Stimulated activated CD8-positive, alpha-beta memory T cell treated with anti-CD3 and anti-CD28 coated beads, Interleukin-7, amount 100 ng/mL, for 24 hours (primary cell): ENCODE measurements around the gene SPINK1.
"Not testable (repeated sequence)": the region's sequence is repeated elsewhere in the genome, so short reads cannot be mapped to it uniquely, and the experiment has no call there.

Experiments
- DNase-seq: peaks from one replicate; pipeline ENCODE4 v3.0.0-alpha.2; 2020; ENCODE audit warnings: low read depth

SPINK1 gene

GRCh38 chr5:147854894-147855773 is 23.7 kb upstream of the SPINK1 start:
- DNase-seq, result no peak

GRCh38 chr5:147854331-147854730 is 22.9 kb upstream of the SPINK1 start:
- no peak for DNase-seq

- DNase-seq, result no peak
Measured at GRCh38 chr5:147853372-147853987, 22.0 kb upstream of the SPINK1 start.

GRCh38 chr5:147852365-147852764 is 20.9 kb upstream of the SPINK1 start:
- DNase-seq, result no peak

- no peak for DNase-seq
Measured at GRCh38 chr5:147851578-147851977, 20.1 kb upstream of the SPINK1 start.

GRCh38 chr5:147849226-147849625 is 17.8 kb upstream of the SPINK1 start:
- DNase-seq, result no peak

- DNase-seq, result no peak
Measured at GRCh38 chr5:147845618-147846017, 14.1 kb upstream of the SPINK1 start.

GRCh38 chr5:147844846-147845245 is 13.4 kb upstream of the SPINK1 start:
- DNase-seq, result no peak

GRCh38 chr5:147842869-147843268 is 11.4 kb upstream of the SPINK1 start:
- DNase-seq, result no peak

- no peak for DNase-seq
Measured at GRCh38 chr5:147836439-147836838, 5.0 kb upstream of the SPINK1 start.

GRCh38 chr5:147835386-147835798 is 3.9 kb upstream of the SPINK1 start:
- no peak for DNase-seq

- DNase-seq, result no peak
Measured at GRCh38 chr5:147832541-147832940, 1.1 kb upstream of the SPINK1 start.

- no peak for DNase-seq
Measured at GRCh38 chr5:147830035-147830434, 1.4 kb downstream of the SPINK1 start.

GRCh38 chr5:147827017-147827416 is 4.5 kb downstream of the SPINK1 start:
- DNase-seq, result not testable (repeated sequence)

GRCh38 chr5:147826361-147826760 is 5.1 kb downstream of the SPINK1 start:
- DNase-seq, result no peak

GRCh38 chr5:147822686-147823491 is 8.6 kb downstream of the SPINK1 start:
- DNase-seq, result no peak

GRCh38 chr5:147822222-147822621 is 9.2 kb downstream of the SPINK1 start:
- DNase-seq, result not testable (repeated sequence)

GRCh38 chr5:147821766-147822165 is 9.7 kb downstream of the SPINK1 start:
- DNase-seq, result no peak

- DNase-seq, result no peak
Measured at GRCh38 chr5:147819261-147819770, 12.2 kb downstream of the SPINK1 start.

- no peak for DNase-seq
Measured at GRCh38 chr5:147818290-147818689, 13.2 kb downstream of the SPINK1 start.

GRCh38 chr5:147813696-147814095 is 17.8 kb downstream of the SPINK1 start:
- DNase-seq, result no peak
